Measurements from ENCODE around the gene TVP23A. TPM values are rescaled to one million over a fixed set of nuclear protein-coding genes. Genes with fewer than 3 reads are reported as not detected.

TVP23A gene
- under 1 TPM in 5 of 6 experiments, not detected in 1; 0.06 to 0.22 (median 0.13) TPM for total RNA-seq
- long read RNA-seq, partial matches to known transcripts = 0 of 1 reads
- long read RNA-seq, other reads (novel, unspliced or antisense) = 1 of 1 reads

DNA sequence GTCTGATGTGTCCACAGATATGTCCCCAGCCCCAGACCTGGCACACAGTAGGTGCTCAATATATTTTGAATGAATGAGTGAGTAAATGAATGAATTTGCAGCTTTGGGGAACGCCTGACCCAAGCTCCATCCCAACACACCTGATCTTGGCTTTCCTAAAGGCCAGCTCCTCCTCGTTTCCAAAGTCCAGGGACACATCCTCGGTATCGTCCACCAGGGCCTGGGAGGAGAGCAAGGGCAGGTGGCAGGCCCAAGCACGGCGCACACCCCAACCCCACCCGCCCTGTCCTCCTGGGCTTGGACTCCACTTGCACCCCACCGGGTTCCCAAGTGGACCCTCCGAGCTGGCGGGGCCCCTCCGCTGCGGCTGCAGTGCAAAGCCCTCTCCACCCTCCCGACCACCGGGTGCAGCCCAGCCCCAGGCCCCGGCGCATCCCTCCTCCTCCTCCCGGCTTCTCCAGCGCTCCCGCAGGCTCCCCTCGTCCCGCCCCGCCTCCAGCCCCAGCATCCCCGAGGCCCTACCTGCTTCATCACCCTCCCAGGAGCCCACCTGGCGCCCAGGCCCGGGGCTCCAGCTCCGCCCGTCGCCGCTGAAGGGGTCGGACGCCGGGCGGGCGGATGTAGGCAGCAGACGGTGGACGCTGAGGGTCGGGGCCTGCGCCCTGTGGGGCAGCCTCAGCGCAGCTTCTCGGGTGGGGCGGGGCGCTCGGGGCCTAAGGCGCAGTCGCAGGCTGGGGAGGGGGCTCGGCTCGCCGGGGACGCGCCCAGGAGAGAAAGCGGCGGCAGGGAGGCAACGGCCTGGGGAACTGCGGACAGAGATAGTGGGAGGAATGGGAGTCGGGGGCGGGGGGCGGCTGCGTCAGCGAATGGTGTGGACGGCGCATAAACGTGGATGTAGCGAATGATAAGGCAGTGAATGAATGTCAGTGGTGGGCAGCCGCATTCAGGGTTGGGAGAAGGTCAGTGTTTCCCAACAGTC is at the start of gene TVP23A:
TSS of gene TVP23A (minus strand) at position 832 of the 979 bp plus-strand sequence. CDS start at position 531, 301 bp downstream.
- H3K9me3 ChIP-seq = no peaks in the 10 kb centered on the region
- peaks cover 0 to 11% (median 0%) of the 10 kb centered on the region in 4 donors for H3K4me1 ChIP-seq
- no peaks in the 10 kb centered on the region for H3K36me3 ChIP-seq
- DNase-seq (peak in 1 of 3 donors; percentile 35), ATAC-seq (peak in 2 of 4 donors; percentile 16 to 40)
- H3K4me3 ChIP-seq = no peak within 1 kb of the TSS
- TF ChIP-seq POLR2A (IDR thresholded peaks at IDR 0.05) (no peak), CTCF (IDR thresholded peaks at IDR 0.05) (no peak)
- H3K27me3 ChIP-seq = no peaks in the 10 kb centered on the region
- WGBS (ENCODE audit: insufficient coverage, low coverage, low lambda C conversion rate, missing lambda C conversion rate) = 43% methylated on average over 24 of the region's 64 CpGs
- intact Hi-C loops (cut with DNase I) = no loop called here
- H3K27ac ChIP-seq = no peak within 1 kb of the TSS

DNA sequence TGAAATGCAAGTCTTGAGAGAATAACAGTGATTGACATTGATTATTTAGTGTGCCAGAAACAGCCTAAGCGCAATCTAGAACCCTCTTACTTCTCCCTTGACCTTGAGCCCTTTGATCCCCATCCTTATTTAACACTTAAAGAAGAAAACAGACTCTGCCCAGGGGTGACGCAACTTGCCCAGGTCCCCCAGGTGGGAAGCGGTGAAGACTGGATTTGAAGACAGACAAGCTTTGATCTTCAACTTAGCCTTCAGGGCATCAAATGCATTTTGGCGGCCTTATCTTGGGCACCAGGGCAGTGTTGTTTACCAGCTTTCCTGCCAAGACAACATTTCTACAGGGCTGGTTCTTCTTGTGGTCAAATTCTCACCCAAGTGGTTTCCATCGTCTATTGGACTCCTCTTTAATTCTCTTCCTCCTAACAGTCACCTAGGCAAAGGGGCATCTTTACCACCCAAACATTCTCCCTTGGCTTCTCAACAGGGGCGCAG is 49.6 kb upstream of the TVP23A start:
- Histone ChIP-seq H3K9me3 (no peaks in the 10 kb centered on the region), H3K36me3 (no peaks in the 10 kb centered on the region), H3K27me3 (no peaks in the 10 kb centered on the region), H3K27ac (no peak overlapping the region), H3K4me1 (peaks cover 0 to under 1% (median 0%) of the 10 kb centered on the region in 4 donors), H3K4me3 (no peak overlapping the region)
- intact Hi-C loops (cut with DNase I) = no loop called here
- no peak for ATAC-seq
- DNase-seq = no peak
- TF ChIP-seq CTCF (IDR thresholded peaks at IDR 0.05) (no peak), POLR2A (IDR thresholded peaks at IDR 0.05) (no peak)
- 53% methylated on average over 4 of the region's 6 CpGs for WGBS (ENCODE audit: insufficient coverage, low coverage, low lambda C conversion rate, missing lambda C conversion rate)

DNA sequence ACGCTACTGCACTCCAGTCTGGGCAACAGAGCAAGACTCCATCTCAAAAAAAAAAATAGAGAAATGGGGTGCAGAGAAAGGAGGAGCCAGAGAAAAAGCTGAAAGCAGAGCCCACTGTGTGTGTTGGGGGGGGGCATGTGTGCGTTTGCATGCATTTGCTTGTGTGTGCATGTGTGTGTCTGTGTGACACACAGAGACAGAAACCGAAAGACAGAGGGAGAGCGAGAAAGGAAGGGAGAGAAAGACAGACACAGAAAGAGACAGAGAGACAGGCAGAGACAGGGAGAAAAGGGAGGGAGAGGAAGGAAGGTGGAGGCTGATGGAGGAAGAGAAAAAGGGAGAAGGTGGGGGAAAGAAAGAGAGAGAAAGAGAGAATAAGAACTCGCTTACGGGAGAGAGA is 48.6 kb upstream of the TVP23A start:
- Histone ChIP-seq H3K9me3 (no peaks in the 10 kb centered on the region), H3K27me3 (no peaks in the 10 kb centered on the region), H3K36me3 (no peaks in the 10 kb centered on the region), H3K4me3 (no peak overlapping the region), H3K27ac (no peak overlapping the region), H3K4me1 (peaks cover 0 to 6% (median 0%) of the 10 kb centered on the region in 4 donors)
- TF ChIP-seq POLR2A (IDR thresholded peaks at IDR 0.05) (no peak), CTCF (IDR thresholded peaks at IDR 0.05) (no peak)
- DNase-seq = peak in 1 of 3 donors; percentile 10
- no peak for ATAC-seq
- intact Hi-C loops (cut with DNase I) = no loop called here
- 74% methylated on average over 5 of the region's 6 CpGs for WGBS (ENCODE audit: insufficient coverage, low coverage, low lambda C conversion rate, missing lambda C conversion rate)

- Histone ChIP-seq H3K4me1 (peaks cover 0 to 6% (median 0%) of the 10 kb centered on the region in 4 donors), H3K36me3 (no peaks in the 10 kb centered on the region), H3K27ac (no peak overlapping the region), H3K4me3 (no peak overlapping the region), H3K27me3 (no peaks in the 10 kb centered on the region), H3K9me3 (no peaks in the 10 kb centered on the region)
- WGBS (ENCODE audit: insufficient coverage, low coverage, low lambda C conversion rate, missing lambda C conversion rate) = 37% methylated on average over 5 of the region's 13 CpGs
- TF ChIP-seq CTCF (IDR thresholded peaks at IDR 0.05) = no peak
- no peak for TF ChIP-seq POLR2A (IDR thresholded peaks at IDR 0.05)
- DNase-seq = peak in 1 of 3 donors; percentile 44
- ATAC-seq = peak in 1 of 4 donors; percentile 11
- intact Hi-C loops (cut with DNase I) = no loop called here
Measured at GRCh38 chr16:10865991-10866966, 47.7 kb upstream of the TVP23A start.

Data from right lobe of liver (tissue), 6 donors.